ENCODE measurements around the gene TSC22D4.

DNA sequence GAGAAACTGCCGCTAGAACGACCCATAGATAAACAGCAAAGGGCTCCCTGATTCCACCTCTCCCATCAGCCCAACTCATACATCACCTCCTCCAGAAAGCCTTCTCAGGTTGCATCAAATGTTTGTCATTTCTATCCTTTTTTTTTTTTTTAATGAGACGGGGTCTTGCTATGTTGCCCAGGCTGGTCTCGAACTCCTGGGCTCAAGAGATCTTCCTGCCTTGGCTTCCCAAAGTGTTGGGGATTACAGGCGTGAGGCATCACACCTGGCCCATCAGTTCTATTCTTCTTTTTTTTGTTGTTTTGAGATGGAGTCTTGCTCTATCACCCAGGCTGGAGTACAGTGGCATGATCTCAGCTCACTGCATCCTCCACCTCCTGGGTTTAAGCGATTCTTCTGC is 22.0 kb downstream of the TSC22D4 start:
- TF ChIP-seq EZH2 (IDR thresholded peaks at IDR 0.05; ENCODE audit: borderline replicate concordance) (no peak), EZH2phosphoT487 (IDR thresholded peaks at IDR 0.05; ENCODE audit: low read depth, severe bottlenecking, unreplicated experiment) (no peak)
